Astrocyte of the spinal cord (primary cell): Measurements from ENCODE around the gene ACVRL1.

Source experiments
- DNase-seq: peaks from one replicate; pipeline ENCODE4 v3.0.0; 2011; ENCODE audit warnings: low read depth, low spot score
- H3K4me3 ChIP-seq: 2 replicates; pipeline ENCODE4 v1.5.1; 2011; ENCODE audit warnings: low read depth, mild to moderate bottlenecking, low read length, moderate library complexity
- CTCF ChIP-seq: IDR thresholded peaks from 2 replicates; pipeline ENCODE4 v1.5.1; 2012; ENCODE audit warnings: low read depth, mild to moderate bottlenecking, low read length, inconsistent platforms
- in situ Hi-C: cut with HindIII; loops from 2 replicates; pipeline ENCODE4 v1.10.0; 2017; ENCODE audit warnings: low sequenced_read_pairs

The ACVRL1 gene

GRCh38 chr12:51914034-51914923, 7.0 kb downstream of the ACVRL1 start:
- no peak overlapping the region for H3K4me3 ChIP-seq
- no peak for DNase-seq
- no peak for TF ChIP-seq CTCF
- in situ Hi-C loops: no loop called here

- TF ChIP-seq CTCF: no peak
- no peak for DNase-seq
- no peak overlapping the region for H3K4me3 ChIP-seq
- in situ Hi-C loops: no loop called here
Measured at GRCh38 chr12:51915003-51915625, 7.8 kb downstream of the ACVRL1 start.

- no peak overlapping the region for H3K4me3 ChIP-seq
- TF ChIP-seq CTCF: no peak
- in situ Hi-C loops: no loop called here
- no peak for DNase-seq
Measured at GRCh38 chr12:51915951-51916350, 8.6 kb downstream of the ACVRL1 start.

GRCh38 chr12:51917041-51917590, 9.8 kb downstream of the ACVRL1 start:
- DNase-seq: no peak
- in situ Hi-C loops: no loop called here
- no peak for TF ChIP-seq CTCF
- no peak overlapping the region for H3K4me3 ChIP-seq

GRCh38 chr12:51917746-51918453, 10.6 kb downstream of the ACVRL1 start:
- no peak for DNase-seq
- no peak for TF ChIP-seq CTCF
- in situ Hi-C loops: no loop called here
- H3K4me3 ChIP-seq: no peak overlapping the region

- TF ChIP-seq CTCF: no peak
Measured at GRCh38 chr12:51920046-51920445, 12.7 kb downstream of the ACVRL1 start.

More at GRCh38 chr12:51920046-51920445, 12.7 kb downstream of the ACVRL1 start:
- no peak for DNase-seq
- H3K4me3 ChIP-seq: no peak overlapping the region
- in situ Hi-C loops: no loop called here
